Lower lobe of right lung (tissue), 2 donors: ENCODE measurements around the gene NSD1. TPM values are rescaled to one million over a fixed set of nuclear protein-coding genes. Genes with fewer than 3 reads are reported as not detected.

Experiments used
- ATAC-seq, 2 donors: fragments of 200-7000 bp; cut with Tn5 transposase; one replicate each; pipeline ENCODE4 v1.9.1; 2020 to 2022; ENCODE audit warnings: mild to moderate bottlenecking in 2 of 2, moderate library complexity in 2 of 2
- DNase-seq: peaks from one replicate; pipeline ENCODE4 v3.0.0-alpha.2; 2020
- H3K27ac ChIP-seq: fragments of 200-600 bp; one replicate; pipeline ENCODE4 v1.8.0; 2022
- H3K27me3 ChIP-seq: fragments of 200-600 bp; one replicate; pipeline ENCODE4 v1.8.0; 2022; ENCODE audit warnings: low read depth
- H3K36me3 ChIP-seq: fragments of 200-600 bp; one replicate; pipeline ENCODE4 v1.8.0; 2022; ENCODE audit warnings: mild to moderate bottlenecking
- H3K4me1 ChIP-seq: fragments of 200-600 bp; one replicate; pipeline ENCODE4 v1.8.0; 2022
- H3K4me3 ChIP-seq: fragments of 200-600 bp; one replicate; pipeline ENCODE4 v1.8.0; 2022; ENCODE audit warnings: mild to moderate bottlenecking
- H3K9me3 ChIP-seq: fragments of 200-600 bp; one replicate; pipeline ENCODE4 v1.8.0; 2022
- intact Hi-C: fragments of 100-400 bp; cut with DNase I; formaldehyde crosslinking; loops from one replicate; pipeline ENCODE4 v1.11.0; 2022
- total RNA-seq: library from RNA; stranded (reverse); fragmentation: NEBNext Ultra II Directional; extraction: Animal tissue kit (Norgen Biotek cat#: 25700); gene quantifications from one replicate; pipeline ENCODE4 v1.2.1, GENCODE V29; 2021
- TF ChIP-seq, protein P1 (sequence below): fragments of 200-600 bp; IDR thresholded peaks from one replicate; pipeline ENCODE4 v1.8.0; 2022; ENCODE audit warnings: antibody characterized with exemption, mild to moderate bottlenecking
- donor health status: DM: no; HTN: yes; CAD: no; lungs with severe emphysema.

The NSD1 gene
- total RNA-seq, 1 donor from 2014 or later, result 75.5 TPM

GRCh38 chr5:177092178-177093081 is 41.1 kb upstream of the NSD1 start:
- intact Hi-C loops, result no loop called here
- DNase-seq, result no peak
- H3K27ac ChIP-seq, result no peak overlapping the region

GRCh38 chr5:177093082-177093712 is 40.4 kb upstream of the NSD1 start:
- intact Hi-C loops, result no loop called here
- ATAC-seq (no peak), DNase-seq (no peak)
- no peaks in the 10 kb centered on the region for H3K27me3 ChIP-seq
- no peaks in the 10 kb centered on the region for H3K9me3 ChIP-seq
- H3K4me3 ChIP-seq, result no peak overlapping the region
- peaks cover 16% of the 10 kb centered on the region for H3K4me1 ChIP-seq
- H3K27ac ChIP-seq, result no peak overlapping the region
- no peaks in the 10 kb centered on the region for H3K36me3 ChIP-seq
- TF ChIP-seq, protein P1, sequence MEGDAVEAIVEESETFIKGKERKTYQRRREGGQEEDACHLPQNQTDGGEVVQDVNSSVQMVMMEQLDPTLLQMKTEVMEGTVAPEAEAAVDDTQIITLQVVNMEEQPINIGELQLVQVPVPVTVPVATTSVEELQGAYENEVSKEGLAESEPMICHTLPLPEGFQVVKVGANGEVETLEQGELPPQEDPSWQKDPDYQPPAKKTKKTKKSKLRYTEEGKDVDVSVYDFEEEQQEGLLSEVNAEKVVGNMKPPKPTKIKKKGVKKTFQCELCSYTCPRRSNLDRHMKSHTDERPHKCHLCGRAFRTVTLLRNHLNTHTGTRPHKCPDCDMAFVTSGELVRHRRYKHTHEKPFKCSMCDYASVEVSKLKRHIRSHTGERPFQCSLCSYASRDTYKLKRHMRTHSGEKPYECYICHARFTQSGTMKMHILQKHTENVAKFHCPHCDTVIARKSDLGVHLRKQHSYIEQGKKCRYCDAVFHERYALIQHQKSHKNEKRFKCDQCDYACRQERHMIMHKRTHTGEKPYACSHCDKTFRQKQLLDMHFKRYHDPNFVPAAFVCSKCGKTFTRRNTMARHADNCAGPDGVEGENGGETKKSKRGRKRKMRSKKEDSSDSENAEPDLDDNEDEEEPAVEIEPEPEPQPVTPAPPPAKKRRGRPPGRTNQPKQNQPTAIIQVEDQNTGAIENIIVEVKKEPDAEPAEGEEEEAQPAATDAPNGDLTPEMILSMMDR, result no peak

More at GRCh38 chr5:177092178-177093081, 41.1 kb upstream of the NSD1 start:
- Histone ChIP-seq H3K27me3 (no peaks in the 10 kb centered on the region), H3K4me1 (peaks cover 20% of the 10 kb centered on the region), H3K4me3 (no peak overlapping the region), H3K36me3 (no peaks in the 10 kb centered on the region), H3K9me3 (no peaks in the 10 kb centered on the region)
- ATAC-seq, result no peak
- TF ChIP-seq, protein P1, result no peak

DNA sequence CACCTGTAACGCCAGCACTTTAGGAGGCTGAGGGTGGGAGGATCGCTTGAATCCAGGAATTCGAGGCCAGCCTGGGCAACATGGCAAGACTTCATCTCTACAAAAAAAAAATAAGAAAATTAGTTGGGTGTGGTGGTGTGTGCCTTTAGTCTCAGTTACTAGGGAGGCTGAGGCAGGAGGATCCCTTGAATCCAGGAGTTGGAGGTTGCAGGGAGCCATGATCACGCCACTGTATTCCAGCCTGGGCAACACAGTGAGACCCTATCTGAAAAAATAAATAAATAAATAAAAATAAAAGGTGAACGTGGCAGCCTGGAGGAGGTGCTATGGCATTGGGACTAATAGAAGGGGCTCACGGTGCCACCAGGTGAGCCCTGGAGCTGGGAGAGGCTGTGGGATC is 39.8 kb upstream of the NSD1 start:
- DNase-seq (no peak), ATAC-seq (no peak)
- H3K27ac ChIP-seq, result no peak overlapping the region
- intact Hi-C loops, result no loop called here
- no peaks in the 10 kb centered on the region for H3K9me3 ChIP-seq
- H3K36me3 ChIP-seq, result no peaks in the 10 kb centered on the region
- no peaks in the 10 kb centered on the region for H3K27me3 ChIP-seq
- TF ChIP-seq, protein P1, result no peak
- H3K4me1 ChIP-seq, result peaks cover 16% of the 10 kb centered on the region
- H3K4me3 ChIP-seq, result no peak overlapping the region

DNA sequence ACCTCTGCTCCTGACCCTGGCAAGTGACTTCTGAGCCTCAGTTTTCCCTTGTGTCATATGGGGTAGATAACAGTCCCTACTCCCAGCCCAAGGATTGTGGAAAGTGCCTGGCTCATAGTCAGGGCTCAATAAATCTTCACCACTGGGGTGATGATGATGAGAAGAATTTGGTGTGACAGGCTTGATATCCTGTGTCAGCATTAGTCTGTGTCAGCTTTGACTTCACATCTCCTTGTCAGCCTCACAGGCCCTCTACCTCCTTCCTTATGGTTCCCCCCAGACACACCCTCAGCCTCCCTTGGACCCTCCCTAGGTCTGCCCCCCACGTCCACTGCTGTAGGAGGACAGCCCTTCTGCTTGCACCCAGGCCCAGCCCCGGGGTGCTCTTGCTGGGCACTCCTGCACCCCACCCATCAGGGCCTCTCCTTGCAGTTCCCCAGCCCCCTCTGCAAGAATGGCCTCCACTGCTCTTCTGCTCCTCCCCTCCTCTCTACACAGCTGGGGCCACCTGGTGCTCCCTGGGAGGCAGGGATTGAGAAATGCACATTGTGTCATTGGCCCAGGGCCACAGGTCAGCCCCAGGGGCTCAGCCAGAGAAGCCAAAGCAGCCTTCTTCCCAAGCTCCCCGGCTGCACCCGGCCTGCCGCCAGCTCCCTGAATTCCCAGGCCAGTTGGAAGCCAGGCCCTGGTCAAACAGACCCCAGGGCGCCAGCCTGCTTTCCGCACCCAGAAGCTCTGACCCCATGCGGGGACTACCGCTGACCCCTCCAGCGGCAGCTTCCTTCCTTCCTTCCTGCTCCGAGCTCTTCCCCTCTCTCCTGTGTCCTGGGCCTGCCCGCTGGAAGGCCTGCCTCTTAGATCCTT is 39.1 kb upstream of the NSD1 start:
- H3K27me3 ChIP-seq, result no peaks in the 10 kb centered on the region
- H3K36me3 ChIP-seq, result no peaks in the 10 kb centered on the region
- H3K9me3 ChIP-seq, result no peaks in the 10 kb centered on the region
- TF ChIP-seq, protein P1, result no peak
- intact Hi-C loops, result no loop called here
- peaks cover 16% of the 10 kb centered on the region for H3K4me1 ChIP-seq
- peak overlapping the region; percentile 41 for H3K27ac ChIP-seq
- H3K4me3 ChIP-seq, result no peak overlapping the region
- peak; percentile 39 to 60 for ATAC-seq
- peak; percentile 71 for DNase-seq

- ATAC-seq (no peak), DNase-seq (no peak)
- peaks cover 16% of the 10 kb centered on the region for H3K4me1 ChIP-seq
- no peaks in the 10 kb centered on the region for H3K27me3 ChIP-seq
- no peak overlapping the region for H3K4me3 ChIP-seq
- H3K36me3 ChIP-seq, result no peaks in the 10 kb centered on the region
- H3K9me3 ChIP-seq, result no peaks in the 10 kb centered on the region
- H3K27ac ChIP-seq, result peak overlapping the region; percentile 41
- TF ChIP-seq, protein P1, result no peak
- intact Hi-C loops, result no loop called here
Measured at GRCh38 chr5:177095088-177095669, 38.4 kb upstream of the NSD1 start.
